Stimulated activated effector memory CD8-positive, alpha-beta T cell treated with anti-CD3 and anti-CD28 coated beads, Interleukin-12 subunit alpha, Interleukin-12 subunit beta, amount 100 ng/mL, for 72 hours (primary cell): ENCODE results near the gene ERGIC1.
A peak's percentile ranks its signal among the peaks of the same experiment; 100 is the strongest.

Experiments
- ATAC-seq: fragments of 150-1000 bp; cut with Tn5 transposase; 2 replicates; pipeline ENCODE4 v1.10.0; 2021
- DNase-seq, 2 donors: peaks; one replicate each; pipeline ENCODE4 v3.0.0; 2021 to 2022; ENCODE audit warnings: low spot score in 2 of 2
- H3K27ac Mint-ChIP-seq: one replicate; pipeline ENCODE4 v1.8.0; 2022; ENCODE audit warnings: mild to moderate bottlenecking, mixed read lengths
- H3K36me3 Mint-ChIP-seq: one replicate; pipeline ENCODE4 v1.8.0; 2022; ENCODE audit warnings: mild to moderate bottlenecking, mixed read lengths
- H3K4me1 Mint-ChIP-seq: one replicate; pipeline ENCODE4 v1.8.0; 2022; ENCODE audit warnings: mixed read lengths
- H3K4me3 Mint-ChIP-seq: one replicate; pipeline ENCODE4 v1.8.0; 2022; ENCODE audit warnings: mild to moderate bottlenecking, mixed read lengths
- H3K9me3 Mint-ChIP-seq: one replicate; pipeline ENCODE4 v1.8.0; 2022; ENCODE audit warnings: mixed read lengths

The ERGIC1 gene

GRCh38 chr5:172898843-172899369, 64.9 kb downstream of the ERGIC1 start:
- Mint-ChIP-seq H3K9me3 (no peaks in the 10 kb centered on the region), H3K36me3 (peaks cover 29% of the 10 kb centered on the region), H3K4me3 (no peak overlapping the region), H3K4me1 (peaks cover 28% of the 10 kb centered on the region), H3K27ac (peak overlapping the region; percentile 88)
- ATAC-seq (no peak), DNase-seq (no peak)

- DNase-seq (no peak), ATAC-seq (no peak)
- peaks cover 28% of the 10 kb centered on the region for H3K4me1 Mint-ChIP-seq
- H3K9me3 Mint-ChIP-seq: no peaks in the 10 kb centered on the region
- H3K36me3 Mint-ChIP-seq: peaks cover 29% of the 10 kb centered on the region
- H3K27ac Mint-ChIP-seq: peak overlapping the region; percentile 88
- no peak overlapping the region for H3K4me3 Mint-ChIP-seq
Observed at GRCh38 chr5:172899436-172899835, 65.4 kb downstream of the ERGIC1 start.

DNA sequence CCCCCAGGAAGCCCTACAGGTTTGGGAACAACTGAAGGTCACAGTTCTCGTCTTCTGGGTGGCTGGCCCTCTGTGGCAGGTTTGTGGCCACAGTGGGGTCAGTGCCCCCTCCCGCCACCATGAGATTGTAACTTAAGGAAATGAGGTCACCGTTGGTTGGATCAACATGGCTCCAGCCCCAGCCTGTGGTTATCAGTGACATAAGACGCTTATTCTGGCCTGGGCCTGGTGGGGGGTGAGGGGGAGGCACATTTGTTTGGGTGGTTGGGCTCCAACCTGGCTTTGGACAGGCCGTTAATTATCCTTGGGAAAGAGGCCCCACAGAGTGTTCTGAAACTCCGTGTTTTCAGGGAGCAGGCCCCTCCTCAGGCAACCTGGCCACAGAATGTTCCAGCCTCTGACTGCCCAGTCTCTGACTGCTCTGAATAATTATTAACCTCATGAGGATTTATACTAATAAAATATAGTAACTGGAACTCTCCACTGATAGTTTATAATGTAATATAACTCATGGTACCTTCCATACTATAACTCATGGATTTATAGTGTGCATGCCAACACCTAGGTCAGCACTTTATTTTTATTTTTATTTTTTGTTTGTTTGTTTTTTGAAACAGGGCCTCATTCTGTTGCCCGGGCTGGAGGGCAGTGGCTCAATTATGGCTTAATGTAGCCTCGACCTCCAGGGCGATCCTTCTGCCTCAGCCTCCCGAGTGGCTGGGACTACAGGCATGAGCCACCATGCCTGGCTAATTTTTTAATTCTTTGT, 67.1 kb downstream of the ERGIC1 start:
- H3K4me1 Mint-ChIP-seq: peaks cover 25% of the 10 kb centered on the region
- DNase-seq: no peak
- H3K4me3 Mint-ChIP-seq: no peak overlapping the region
- peaks cover 29% of the 10 kb centered on the region for H3K36me3 Mint-ChIP-seq
- H3K27ac Mint-ChIP-seq: peak overlapping the region; percentile 6
- ATAC-seq: no peak
- H3K9me3 Mint-ChIP-seq: no peaks in the 10 kb centered on the region

- peaks cover 28% of the 10 kb centered on the region for H3K4me1 Mint-ChIP-seq
- H3K27ac Mint-ChIP-seq: peak overlapping the region; percentile 67
Observed at GRCh38 chr5:172901788-172902496, 67.9 kb downstream of the ERGIC1 start.

GRCh38 chr5:172902497-172903472, 68.7 kb downstream of the ERGIC1 start:
- Mint-ChIP-seq H3K36me3 (peaks cover 21% of the 10 kb centered on the region), H3K4me3 (no peak overlapping the region), H3K9me3 (no peaks in the 10 kb centered on the region), H3K27ac (peak overlapping the region; percentile 67), H3K4me1 (peaks cover 26% of the 10 kb centered on the region)
- DNase-seq (no peak), ATAC-seq (no peak)

More at GRCh38 chr5:172901788-172902496, 67.9 kb downstream of the ERGIC1 start:
- ATAC-seq: no peak
- no peak for DNase-seq
- Mint-ChIP-seq H3K4me3 (no peak overlapping the region), H3K36me3 (peaks cover 27% of the 10 kb centered on the region), H3K9me3 (no peaks in the 10 kb centered on the region)

GRCh38 chr5:172903790-172904189, 69.7 kb downstream of the ERGIC1 start:
- no peak for DNase-seq
- Mint-ChIP-seq H3K36me3 (peaks cover 20% of the 10 kb centered on the region), H3K27ac (peak overlapping the region; percentile 0), H3K4me3 (no peak overlapping the region), H3K9me3 (no peaks in the 10 kb centered on the region), H3K4me1 (peaks cover 21% of the 10 kb centered on the region)
- no peak for ATAC-seq

DNA sequence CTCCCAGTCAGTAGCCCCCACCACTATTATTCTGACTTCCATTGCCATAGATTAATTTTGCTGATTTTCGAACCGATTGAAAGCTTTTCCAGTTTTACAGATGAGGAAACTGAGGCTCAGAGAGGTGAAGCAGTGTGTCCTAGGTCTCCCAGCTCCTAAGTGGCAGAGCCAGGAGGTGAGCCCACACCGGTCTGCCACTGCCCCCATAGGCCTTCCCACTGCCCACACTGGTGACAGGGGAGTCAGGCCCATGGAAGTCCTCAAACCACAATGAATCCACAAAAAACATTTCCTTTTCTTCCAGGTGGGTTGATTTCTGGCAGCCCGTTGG, 70.2 kb downstream of the ERGIC1 start:
- Mint-ChIP-seq H3K4me1 (peaks cover 18% of the 10 kb centered on the region), H3K9me3 (no peaks in the 10 kb centered on the region), H3K27ac (peak overlapping the region; percentile 0), H3K4me3 (no peak overlapping the region), H3K36me3 (peaks cover 17% of the 10 kb centered on the region)
- DNase-seq (no peak), ATAC-seq (no peak)

DNA sequence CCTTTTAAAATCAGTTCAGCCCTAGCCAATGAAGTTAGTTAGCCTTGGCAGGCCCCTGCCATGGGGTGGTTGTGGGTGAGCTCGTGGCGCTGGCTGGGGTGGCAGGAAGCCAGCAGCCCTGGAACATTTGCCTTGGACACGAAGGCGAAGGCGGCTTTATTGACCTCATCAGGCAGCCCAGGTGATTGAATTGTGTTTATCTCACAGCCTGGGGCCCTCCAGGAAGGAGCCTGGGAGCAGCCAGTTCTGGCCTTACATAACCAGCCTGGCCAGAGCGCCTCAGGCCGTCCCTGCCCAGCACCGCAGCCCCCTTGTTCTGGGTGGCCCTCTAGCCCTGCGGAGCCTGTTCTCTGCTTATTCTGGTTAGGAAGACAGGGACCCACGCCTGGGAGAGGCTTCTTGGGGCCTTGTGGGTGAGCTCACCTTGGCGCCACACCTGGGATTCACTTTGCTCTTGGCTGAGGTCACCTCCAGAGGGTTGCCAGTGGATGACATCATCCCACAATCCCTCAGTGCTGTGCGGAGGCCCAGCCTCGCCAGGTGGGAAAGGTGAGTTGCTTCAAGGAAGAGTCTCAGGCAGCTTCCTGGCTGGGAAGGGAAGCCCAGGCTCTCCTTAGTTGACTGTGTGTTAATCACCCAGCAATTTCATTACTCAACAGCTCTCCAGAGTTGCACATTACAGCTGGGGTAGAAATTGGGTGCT, 70.7 kb downstream of the ERGIC1 start:
- Mint-ChIP-seq H3K4me1 (peaks cover 22% of the 10 kb centered on the region), H3K4me3 (no peak overlapping the region), H3K9me3 (no peaks in the 10 kb centered on the region), H3K36me3 (peaks cover 15% of the 10 kb centered on the region), H3K27ac (peak overlapping the region; percentile 56)
- ATAC-seq (no peak), DNase-seq (no peak)

DNA sequence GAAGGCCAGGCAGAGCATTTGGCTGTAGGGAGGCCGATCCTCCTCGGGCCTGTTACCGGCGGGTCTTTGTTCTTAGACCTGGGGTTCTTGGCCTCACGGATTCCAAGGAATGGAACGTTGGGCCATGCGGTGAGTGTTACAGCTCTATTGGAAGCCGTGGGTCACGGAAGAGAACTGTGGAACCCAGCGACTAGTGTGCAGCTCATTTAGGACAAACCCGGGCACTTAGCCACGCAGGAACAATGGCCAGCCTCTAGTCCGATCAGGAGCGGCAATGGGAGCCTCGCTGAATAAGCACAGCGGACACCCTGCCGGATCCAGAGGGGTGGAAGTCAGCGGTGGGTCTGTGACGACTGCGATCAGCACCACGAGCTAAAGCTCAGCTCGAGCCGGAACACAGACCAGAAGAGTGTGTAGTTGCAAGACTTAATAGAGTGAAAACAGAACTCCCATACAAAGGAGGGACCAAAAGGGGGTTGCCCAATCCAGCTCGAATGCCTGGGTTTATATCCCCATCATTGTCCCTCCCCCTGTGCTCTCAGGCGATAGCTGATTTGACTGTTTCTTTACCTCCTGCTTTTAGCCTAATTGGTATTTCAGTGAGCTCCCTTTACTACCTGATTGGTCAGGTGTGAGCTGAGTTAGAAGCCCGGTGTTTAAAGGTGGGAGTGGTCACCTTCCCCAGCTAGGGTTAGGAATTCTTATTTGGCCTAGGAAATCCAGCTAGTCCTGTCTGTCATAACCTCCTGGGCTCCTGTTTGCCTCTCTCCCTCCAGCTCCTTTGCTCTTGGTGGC, 71.5 kb downstream of the ERGIC1 start:
- H3K27ac Mint-ChIP-seq: peak overlapping the region; percentile 56
- ATAC-seq: no peak

DNA sequence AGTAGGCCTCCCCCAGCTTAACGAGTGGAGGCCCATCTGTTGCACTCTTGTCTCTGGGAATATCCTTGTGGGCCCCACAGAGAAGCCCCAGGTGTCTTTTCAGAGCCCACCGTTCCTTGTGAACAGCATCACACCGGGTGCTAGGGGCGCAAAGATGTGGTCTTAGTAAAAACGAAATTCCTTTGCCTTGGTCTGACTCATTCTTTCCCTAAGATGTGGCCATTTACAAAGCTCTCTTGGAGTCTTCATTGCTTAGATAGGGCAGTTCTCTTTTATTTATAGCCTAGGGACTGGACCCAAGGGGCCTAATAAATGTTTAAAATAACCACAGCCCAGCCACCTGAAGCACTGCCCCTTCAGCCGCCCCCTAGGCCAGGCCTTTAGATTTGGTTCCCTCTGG, 72.4 kb downstream of the ERGIC1 start:
- H3K4me1 Mint-ChIP-seq: peaks cover 26% of the 10 kb centered on the region
- no peak overlapping the region for H3K27ac Mint-ChIP-seq
- H3K9me3 Mint-ChIP-seq: no peaks in the 10 kb centered on the region
- H3K36me3 Mint-ChIP-seq: peaks cover 21% of the 10 kb centered on the region
- H3K4me3 Mint-ChIP-seq: no peak overlapping the region
- ATAC-seq (peak; percentile 65), DNase-seq (no peak)

More for the DNA sequence above, 71.5 kb downstream of the ERGIC1 start:
- Mint-ChIP-seq H3K4me3 (no peak overlapping the region), H3K4me1 (peaks cover 26% of the 10 kb centered on the region), H3K9me3 (no peaks in the 10 kb centered on the region), H3K36me3 (peaks cover 15% of the 10 kb centered on the region)
- no peak for DNase-seq

GRCh38 chr5:172906888-172907287, 72.8 kb downstream of the ERGIC1 start:
- peaks cover 26% of the 10 kb centered on the region for H3K36me3 Mint-ChIP-seq
- peaks cover 26% of the 10 kb centered on the region for H3K4me1 Mint-ChIP-seq
- peak overlapping the region; percentile 77 for H3K27ac Mint-ChIP-seq
- peak; percentile 5 for ATAC-seq
- H3K4me3 Mint-ChIP-seq: no peak overlapping the region
- DNase-seq: no peak
- H3K9me3 Mint-ChIP-seq: no peaks in the 10 kb centered on the region

GRCh38 chr5:172907657-172908056, 73.6 kb downstream of the ERGIC1 start:
- Mint-ChIP-seq H3K4me3 (no peak overlapping the region), H3K36me3 (peaks cover 26% of the 10 kb centered on the region), H3K4me1 (peaks cover 26% of the 10 kb centered on the region), H3K27ac (peak overlapping the region; percentile 77), H3K9me3 (no peaks in the 10 kb centered on the region)
- ATAC-seq (no peak), DNase-seq (no peak)

DNA sequence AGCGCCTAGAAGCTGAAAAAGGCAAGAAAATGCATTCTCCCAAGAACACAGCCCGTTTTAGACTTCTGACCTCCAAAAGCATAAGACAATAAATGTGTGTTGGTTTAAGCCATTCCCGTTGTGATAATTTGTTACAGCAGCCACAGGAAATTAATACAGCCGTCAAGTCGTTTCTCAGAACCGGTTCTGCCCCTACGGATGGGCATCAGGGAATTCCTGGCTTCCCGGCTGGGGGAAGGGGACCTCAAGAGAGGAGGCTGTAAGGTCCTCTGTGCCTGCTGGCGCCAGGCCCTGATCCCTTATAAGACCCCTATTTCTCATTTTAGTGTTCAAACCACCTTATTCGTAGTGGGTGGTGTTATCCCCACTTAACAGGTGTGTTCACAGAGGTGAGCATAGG, 74.6 kb downstream of the ERGIC1 start:
- ATAC-seq (no peak), DNase-seq (no peak)
- Mint-ChIP-seq H3K9me3 (no peaks in the 10 kb centered on the region), H3K36me3 (peaks cover 36% of the 10 kb centered on the region), H3K4me1 (peaks cover 26% of the 10 kb centered on the region), H3K27ac (peak overlapping the region; percentile 20), H3K4me3 (no peak overlapping the region)
